GM19467 (cell line): Measurements from ENCODE around the gene ADORA2B.
"Not testable (repeated sequence)": the region's sequence is repeated elsewhere in the genome, so short reads cannot be mapped to it uniquely, and the experiment has no call there.

Source experiments
- ATAC-seq: cut with Tn5 transposase; IDR thresholded peaks from one replicate; pipeline ENCODE4 v1.9.1; 2021; ENCODE audit warnings: mild to moderate bottlenecking, moderate library complexity; ENCODE audit not compliant: unreplicated experiment

Gene ADORA2B

DNA sequence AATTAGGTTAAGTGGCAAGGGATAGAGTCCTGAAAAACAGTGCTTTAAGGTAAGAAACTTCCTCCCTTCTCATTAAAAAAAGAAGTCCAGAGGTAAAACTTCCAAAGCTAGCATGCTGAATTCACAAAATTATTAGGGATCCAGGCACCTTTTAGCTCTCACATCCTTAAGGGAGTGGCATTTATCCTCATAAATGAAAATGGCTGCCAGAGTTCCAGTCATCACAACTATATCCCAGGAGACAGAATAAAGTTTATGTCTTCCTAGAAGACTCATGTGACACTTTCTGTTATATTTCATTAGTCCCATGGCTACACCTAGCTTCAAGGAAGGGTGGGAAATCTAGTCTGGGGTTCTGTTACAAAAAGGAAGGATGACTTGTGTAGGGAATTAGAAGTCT, 23.3 kb upstream of the ADORA2B start:
- ATAC-seq, result no peak

DNA sequence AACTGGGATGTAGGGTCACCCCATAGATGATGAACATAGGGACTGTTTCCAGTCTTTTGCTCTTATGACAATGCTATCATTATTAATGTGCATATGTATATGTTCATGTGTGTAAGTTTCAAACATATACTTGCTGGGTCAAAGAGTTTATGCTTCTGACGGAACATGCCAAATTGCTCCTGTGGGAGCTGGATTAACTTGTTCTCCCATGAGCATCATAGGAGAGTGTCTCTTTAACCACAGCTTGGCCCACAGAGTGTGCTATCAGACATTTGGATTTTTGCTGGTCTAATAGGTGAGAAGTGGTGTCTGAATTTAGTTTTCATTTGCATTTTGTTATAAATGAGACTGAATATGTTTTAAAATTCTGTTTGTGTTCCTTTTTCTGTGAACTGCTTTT, 22.3 kb upstream of the ADORA2B start:
- ATAC-seq, result no peak

DNA sequence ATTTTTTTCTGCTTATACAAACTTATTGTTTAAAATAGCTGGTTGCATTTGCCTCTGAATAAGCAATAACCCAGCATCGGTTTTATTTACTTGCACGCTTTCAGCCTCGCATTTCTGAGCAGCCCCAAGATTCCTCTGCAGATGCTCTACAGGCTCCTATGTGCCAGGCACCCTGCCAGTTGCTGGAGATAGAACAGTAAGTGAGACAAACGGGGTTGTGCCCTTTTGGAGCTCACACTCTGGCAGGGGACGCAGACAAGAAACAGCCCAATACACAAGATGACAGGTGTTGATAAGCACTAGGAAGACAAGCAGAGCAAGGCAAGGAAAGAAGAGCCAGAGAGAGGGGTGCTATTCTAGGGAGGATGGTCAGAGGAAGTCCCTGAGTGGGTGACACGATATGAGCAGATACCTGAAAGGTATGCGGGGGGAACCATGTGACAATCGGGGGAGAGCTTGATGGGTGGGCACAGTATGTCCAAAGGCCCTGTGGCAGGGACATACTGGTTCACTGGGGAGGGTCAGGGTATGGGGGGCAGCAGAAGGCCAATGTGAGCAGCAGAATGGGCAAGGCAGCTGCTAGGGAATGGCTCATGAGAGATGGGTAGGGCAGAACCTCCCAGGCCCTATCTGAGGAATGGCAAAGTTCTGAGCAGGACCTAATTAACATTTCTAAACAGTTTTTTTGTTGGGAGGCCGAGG, 18.7 kb upstream of the ADORA2B start:
- ATAC-seq, result no peak

DNA sequence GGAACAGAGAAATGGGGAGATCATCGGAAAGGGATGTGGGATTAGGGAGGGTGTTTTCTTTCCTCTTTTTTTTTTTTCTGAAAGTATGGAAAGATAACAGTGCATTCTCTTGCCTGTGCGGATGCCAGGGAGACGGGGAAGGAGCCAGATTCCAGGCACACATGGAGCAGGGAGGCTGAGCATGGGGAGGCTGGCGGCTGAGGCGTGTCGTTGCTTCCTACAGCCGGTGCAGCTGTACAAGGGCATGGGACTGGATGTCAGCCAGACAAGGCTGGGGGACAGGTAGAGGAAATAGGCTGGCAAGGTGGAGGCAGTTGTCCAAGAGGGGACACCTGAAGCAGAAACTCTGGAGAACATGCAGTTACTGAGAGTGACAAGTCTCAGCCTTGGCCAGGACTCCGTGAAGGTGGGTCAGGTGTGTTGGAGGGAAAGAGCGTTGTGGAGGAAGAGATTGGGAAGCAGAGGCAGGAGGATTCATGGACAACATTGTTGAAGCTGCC, 16.6 kb upstream of the ADORA2B start:
- no peak for ATAC-seq

DNA sequence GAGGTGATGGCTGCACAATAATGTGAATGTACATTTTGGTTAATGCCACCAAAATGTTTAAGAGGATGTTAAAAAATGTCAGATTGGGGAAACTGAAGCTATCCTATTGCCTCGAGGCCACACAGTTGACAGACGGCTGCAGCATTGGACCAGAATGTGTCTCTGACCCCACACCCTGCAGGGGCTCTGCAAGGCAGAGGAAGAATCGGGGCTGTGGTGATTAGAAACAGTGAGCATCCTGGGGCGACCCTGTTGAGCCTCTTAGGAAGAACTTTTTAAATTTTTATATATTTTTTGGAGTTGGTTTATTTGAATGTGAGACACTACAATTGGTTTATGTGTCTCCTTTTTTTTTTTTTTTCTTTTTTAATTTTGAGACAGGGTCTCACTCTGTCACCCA, 15.0 kb upstream of the ADORA2B start:
- no peak for ATAC-seq

DNA sequence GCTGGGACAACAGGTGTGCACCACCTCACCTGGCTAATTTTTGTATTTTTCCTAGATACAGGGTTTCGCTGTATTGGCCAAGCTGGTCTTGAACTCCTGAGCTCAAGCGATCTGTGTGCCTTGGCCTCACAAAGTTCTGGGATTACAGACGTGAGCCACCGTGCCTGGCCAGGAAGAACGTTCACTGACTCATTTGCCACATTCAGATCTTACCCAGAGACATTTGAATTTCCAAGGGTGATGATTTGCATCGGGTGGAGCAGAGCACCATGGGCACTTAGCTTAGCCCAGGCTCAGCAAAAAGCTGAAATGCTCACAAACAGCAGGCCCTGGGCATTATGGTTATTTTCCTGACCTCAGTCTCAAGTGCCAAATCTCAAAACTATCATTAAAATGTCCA, 14.5 kb upstream of the ADORA2B start:
- ATAC-seq, result no peak

DNA sequence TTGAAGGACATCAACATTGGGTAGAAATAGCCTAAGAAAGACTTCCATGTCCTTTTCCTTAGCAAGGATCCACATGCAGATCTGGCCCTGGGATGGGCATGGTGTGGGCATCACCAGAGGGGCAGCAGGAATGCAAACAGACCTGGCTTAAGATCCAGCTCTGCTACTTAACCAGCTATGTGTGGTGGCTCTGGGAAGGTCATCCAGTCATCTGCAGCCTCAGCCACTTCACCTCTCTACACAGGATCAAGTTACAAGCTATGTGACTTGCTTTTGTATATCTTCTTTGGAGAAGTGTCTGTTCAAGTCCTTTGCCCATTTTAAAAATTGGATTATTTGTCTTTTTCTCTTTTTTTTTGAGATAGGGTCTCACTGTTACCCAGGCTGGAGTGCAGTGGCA, 13.5 kb upstream of the ADORA2B start:
- no peak for ATAC-seq

DNA sequence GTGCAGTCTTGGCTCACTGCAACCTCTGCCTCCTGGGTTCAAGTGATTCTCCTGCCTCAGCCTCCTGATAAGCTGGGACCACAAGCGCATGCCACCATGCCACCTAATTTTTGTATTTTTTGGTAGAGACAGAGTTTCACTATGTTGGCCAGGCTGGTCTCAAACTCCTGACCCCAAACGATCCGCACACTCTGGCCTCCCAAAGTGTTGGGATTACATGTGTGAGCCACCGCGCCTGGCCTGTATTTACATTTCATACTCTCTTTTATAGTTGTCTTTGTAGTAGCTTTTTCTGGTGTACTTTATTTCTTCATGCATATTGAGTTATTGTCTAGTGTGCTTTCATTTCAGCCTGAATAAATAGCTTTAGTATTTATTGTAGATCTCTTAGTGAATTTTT, 10.1 kb upstream of the ADORA2B start:
- ATAC-seq, result no peak

DNA sequence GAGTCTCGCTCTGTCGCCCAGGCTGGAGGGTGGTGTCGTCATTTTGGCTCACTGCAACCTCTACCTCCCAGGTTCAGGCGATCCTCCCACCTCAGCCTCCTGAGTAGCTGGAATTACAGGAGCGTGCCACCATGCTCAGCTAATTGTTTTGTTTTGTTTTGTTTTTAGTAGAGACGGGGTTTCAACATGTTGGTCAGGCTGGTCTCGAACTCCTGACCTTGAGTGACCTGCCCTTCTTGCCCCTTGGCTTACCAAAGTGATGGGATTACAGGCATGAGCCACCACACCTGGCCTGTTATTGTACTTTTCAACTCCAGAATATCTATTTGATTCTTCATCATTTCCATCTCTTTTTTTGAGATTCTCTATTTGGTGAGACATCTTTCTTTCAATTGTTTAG, 9.0 kb upstream of the ADORA2B start:
- no peak for ATAC-seq

DNA sequence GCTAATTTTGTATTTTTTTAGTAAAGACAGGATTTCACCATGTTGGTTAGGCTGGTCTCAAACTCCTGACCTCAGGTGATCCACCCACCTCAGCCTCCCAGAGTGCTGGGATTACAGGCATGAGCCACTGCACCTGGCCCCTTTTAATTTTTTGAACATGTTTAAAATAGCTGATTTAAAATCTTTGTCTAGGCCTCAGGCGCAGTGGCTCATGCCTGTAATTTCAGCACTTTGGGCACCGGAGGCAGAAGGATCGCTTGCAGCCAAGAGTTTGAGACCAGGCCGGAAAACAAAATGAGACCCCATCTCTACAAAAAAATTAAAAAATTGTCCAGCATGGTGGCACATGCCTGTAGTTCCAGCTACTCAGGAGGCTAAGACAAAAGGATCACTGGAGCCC, 8.4 kb upstream of the ADORA2B start:
- not testable (repeated sequence) for ATAC-seq

DNA sequence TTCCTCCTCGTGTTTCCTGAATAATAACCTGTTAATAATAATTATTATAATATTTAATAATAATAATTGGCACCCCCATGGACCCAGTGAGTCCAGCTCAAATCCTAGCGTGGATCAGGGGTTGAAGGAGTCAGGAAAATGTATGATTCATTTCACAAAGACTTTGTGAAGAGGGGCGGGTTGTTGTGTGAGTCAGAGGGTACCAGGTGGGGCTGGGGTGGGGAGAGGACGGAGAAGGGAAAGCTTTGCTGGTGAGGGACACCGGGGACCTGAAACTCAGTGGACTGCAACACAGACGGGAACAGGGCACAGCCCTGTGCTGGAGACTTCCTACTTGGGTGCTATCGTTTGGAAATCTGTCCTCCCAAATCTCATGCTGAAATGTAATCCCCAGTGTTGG, 3.1 kb upstream of the ADORA2B start:
- ATAC-seq, result no peak

DNA sequence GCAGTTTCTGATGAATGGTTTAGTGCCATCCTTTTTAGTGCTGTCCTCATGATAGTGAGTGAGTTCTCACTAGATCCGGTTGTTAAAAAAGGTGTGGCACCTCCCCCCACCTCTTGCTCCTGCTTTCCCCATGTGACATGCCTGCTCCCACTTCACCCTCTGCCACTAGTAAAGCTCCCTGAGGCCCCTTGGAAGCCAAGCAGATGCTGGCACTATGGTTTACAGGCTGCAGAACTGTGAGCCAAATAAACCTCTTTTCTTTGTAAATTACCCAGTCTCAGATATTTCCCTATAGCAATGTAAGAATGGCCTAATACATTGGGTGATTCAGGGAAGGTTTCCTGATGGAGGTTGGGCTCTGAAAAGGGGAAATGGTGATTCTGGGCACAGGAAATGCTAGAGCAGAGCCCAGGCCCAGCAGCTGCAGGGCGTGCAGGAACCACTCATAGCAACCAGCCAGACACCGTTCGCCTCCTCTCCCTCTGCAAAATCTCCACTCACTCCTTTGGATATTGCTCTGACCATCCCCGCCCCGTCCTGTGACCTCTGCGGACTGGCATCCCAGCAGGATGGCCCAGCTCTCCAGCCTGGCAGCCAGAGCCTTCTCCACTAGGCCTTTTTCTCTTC, 2.6 kb upstream of the ADORA2B start:
- no peak for ATAC-seq

DNA sequence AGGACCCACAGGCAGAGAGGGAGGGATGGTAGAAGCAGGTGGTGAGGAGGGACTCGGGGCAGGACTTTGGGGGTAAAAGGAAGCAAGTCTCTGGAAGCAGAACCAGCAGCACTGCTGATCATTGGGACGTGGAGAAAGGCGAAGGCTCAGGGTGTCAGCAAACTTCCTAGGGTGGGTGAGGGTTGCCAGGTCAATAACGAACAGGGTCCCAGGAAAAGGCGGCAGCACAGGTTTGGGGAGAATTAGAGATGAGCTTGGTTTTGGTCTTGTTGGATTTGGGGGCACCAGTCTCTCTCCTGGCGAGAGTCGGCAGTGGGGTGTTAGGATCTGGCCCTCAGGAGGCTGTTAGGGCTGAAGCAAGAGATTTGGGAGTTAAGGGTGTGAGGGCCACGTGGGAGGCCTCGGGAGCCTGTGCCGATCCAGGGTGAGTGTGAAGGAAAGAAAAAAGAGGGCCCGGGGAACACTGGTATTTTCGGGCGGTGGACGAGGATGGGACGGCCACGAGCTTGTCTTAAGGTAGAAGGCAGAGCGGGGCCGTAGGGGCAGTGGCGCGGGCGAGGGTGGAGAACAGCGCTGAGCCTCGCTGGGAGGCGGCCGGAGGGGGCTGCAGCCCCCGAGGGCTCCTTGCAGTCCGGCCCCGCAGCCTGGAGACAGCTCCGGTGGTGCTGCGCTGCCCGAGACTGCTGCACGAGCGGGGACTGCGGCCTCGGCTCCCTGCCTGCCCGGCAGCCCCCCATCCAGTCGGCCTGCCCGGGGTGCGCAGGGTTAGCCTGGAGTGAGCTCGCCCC, 765 bp upstream of the ADORA2B start:
- no peak for ATAC-seq

DNA sequence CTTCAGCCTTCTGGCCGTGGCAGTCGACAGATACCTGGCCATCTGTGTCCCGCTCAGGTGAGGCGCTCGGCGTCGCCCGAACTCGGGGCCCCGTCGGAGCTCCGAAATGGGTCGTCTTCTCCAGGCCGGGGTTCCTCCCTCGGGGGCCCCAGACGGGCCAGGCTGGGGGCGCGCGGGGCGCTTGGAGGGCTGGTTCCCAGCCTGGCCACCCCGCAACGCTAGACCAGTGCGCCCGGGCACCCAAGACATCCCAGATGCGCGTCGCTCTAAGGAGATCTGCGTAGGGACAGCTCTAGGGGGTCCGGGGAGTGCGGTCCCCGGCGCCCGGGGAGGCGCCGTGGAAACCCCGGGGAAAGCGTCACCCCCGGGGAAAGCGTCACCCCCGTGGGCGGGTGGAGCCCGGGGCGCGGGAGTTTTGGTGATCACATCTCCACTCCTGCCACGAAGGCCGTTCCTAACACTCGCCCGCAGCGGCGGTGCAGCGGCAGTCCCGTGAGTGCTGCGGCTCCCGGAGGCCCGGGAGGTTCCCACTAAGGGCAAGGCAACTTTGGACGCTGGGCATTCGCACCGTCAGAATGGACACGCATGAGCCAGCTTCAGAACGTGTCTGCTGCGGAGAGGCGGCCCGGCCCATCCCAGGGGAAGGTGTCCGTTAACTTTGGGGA, 729 bp downstream of the ADORA2B start:
- ATAC-seq, result no peak

DNA sequence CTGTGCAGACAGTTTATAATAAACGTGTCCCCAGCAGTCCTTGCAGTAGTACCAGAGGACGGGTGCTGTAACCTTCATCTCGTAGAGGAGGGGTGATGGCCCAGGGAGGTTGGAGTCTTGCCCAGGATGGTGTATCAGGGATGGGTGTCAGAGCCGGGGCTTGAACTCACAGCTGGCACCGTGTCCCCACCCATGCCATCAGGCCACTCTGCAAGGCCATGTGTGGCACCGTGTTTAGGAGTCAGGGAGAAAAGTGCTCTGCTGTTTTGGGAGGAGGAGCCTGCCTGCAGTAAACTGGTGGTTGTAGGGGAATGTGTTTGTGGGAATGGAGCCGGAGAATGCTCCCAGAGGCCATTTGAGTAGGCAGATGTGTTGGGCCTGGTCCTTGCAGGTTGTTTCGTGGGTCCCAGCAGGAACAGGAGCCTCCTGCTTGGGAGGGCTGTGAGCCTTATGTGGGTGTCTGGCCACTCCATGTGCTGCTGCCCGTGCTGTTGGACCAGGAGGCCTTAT, 1.7 kb downstream of the ADORA2B start:
- no peak for ATAC-seq

DNA sequence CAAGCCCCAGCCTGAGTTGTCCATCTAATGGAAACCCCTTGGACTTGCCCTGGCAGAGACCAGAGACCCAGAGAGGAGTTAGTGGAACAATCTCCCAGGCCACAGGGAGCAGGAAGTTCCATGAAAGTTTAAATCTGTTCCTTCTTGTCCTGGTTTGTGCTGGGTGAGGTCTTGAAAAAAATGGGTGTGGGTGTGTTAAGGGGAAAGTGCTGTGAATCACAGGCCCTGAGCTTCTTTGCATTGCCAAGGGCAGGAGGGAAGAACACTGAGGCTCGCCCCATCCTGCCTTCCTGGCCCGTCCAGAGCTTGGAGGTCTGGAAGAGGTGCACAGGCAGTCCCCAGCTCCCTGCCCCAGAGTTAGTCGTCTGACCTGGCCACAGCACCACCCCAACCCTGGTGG, 2.3 kb downstream of the ADORA2B start:
- ATAC-seq, result no peak

DNA sequence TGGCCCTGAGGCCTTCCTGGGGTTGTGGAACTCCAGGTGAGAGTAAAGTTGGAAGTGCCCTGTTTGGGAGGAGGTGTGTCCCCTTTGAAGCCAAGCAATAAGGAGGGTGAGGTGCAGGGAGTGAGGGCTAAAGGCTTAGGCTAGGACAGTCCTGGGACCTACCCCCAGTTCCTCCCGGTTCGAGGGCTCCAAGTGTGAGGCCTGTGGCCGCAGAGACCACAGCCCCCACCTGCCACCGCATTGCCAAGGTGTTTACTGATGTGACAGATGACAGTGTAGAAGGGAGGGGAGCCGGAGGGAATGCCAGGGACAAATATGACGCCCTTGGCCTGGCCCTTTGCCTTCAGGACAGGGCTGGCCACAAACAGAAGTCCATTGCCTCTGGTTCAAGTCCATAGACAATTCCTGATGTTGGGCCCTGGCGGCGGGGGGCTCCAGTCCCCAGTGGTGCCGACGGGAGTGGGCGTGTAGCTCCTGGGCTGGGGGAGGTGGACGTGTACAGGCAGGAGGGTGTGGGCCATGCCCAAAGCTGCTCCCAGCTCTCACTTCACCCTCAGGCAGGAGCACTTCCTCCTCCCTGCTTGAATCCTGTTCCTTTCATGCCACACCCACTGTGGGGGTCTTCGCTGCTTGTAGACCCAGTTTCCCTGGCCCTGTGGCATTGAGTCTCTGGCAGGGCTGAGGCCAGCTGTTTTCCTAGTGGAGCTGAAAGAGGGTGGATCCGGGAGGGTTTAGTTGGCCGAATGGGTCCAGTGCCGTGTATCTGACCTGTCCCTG, 3.2 kb downstream of the ADORA2B start:
- no peak for ATAC-seq

DNA sequence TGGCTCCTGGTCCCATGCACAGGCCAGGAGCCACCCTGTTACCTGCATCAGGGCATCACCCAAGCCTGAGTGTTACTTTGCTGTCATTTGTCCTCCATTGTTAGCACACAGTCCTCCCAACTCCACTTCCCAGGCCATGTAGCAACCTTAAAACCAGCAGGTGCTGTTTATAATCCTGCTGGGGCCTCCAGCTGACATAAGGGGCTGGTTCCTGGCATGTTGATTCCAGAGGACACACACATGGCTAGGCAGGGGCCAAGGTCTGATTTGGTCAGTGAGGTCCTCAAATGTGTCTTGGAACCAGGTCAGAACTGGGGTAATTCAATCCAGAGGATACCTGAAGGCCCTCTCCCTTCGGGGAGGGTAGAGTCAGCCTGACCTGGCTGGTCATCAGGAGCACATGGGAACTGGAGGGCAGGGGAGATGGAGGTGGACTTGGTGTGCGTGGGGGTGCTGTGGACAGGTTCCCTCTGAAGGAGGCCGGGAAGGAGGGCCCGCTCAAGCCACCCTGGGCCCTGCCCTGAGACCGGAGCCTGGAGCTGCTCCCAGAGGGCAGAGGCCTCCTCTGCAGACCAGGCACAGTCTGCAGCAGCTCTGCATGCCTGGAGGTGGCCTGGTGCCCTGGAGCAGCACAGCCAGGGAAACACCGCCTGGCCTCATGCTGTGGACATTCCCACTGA, 6.6 kb downstream of the ADORA2B start:
- ATAC-seq, result no peak

DNA sequence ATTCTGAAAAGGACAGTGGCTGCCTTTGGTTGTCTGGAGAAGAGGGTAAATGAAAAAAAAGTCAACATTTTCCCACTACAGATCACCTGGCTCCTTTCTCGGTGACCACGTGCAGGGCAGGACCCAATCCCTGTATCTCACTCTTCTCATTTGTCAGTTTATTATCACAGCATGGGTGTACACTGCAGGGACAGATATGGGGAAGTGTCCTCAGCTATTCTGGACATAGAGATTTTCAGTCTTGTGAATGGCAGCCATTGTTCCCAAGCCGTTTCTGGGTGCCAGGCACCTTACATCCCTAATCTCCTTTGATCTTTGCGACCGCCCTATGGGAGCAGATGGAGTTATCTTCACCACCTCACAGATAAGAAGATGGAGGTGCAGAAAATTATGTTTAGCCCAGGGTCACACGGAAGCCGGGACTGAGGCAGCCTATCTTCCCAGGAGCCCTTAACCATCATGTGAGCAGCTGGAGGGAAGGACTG, 7.2 kb downstream of the ADORA2B start:
- ATAC-seq, result no peak
